Esophagus squamous epithelium (tissue), 5 donors: ENCODE results near the gene AP5S1. TPM values are rescaled to one million over a fixed set of nuclear protein-coding genes. Genes with fewer than 3 reads are reported as not detected.
A peak's percentile ranks its signal among the peaks of the same experiment; 100 is the strongest.
"Not testable (repeated sequence)": the region's sequence is repeated elsewhere in the genome, so short reads cannot be mapped to it uniquely, and the experiment has no call there.

Experiments
- DNase-seq: peaks from one replicate; lab custom pipeline; 2025; lab: John Stamatoyannopoulos, UW
- H3K27ac ChIP-seq, 4 donors: fragments of 200-600 bp; sonication (generic); one replicate each; pipeline ENCODE4 v1.5.1; 2016 to 2019; ENCODE audit warnings: mild to moderate bottlenecking in 1 of 4
- H3K27me3 ChIP-seq, 4 donors: fragments of 200-600 bp; sonication (generic); 1 replicate in 3 of 4; 2 replicates in 1 of 4; pipeline versions ENCODE4 v1.5.1 to v1.6.0; 2017 to 2021; ENCODE audit warnings: antibody characterized with exemption in 1 of 4
- H3K36me3 ChIP-seq, 3 donors: fragments of 200-600 bp; sonication (generic); one replicate each; pipeline ENCODE4 v1.5.1; 2016 to 2019
- H3K4me1 ChIP-seq, 3 donors: fragments of 200-600 bp; sonication (generic); one replicate each; pipeline ENCODE4 v1.5.1; 2017 to 2019
- H3K4me3 ChIP-seq, 4 donors: fragments of 200-600 bp; sonication (generic); 1 replicate in 3 of 4; 2 replicates in 1 of 4; pipeline ENCODE4 v1.5.1; 2016 to 2019; ENCODE audit warnings: mild to moderate bottlenecking in 2 of 4, moderate library complexity in 1 of 4
- H3K9me3 ChIP-seq, 3 donors: fragments of 200-600 bp; sonication (generic); one replicate each; pipeline ENCODE4 v1.5.1; 2016 to 2019
- CTCF ChIP-seq, 6 experiments: fragments of 450-650 bp in 4 of 6; fragments of 200-600 bp in 2 of 6; sonication (generic) in 2 of 6; IDR thresholded peaks; one replicate each; pipeline ENCODE4 v1.5.1; 2016 to 2019; ENCODE audit warnings: antibody characterized with exemption in 6 of 6, mild to moderate bottlenecking in 4 of 6, moderate library complexity in 4 of 6
- POLR2A ChIP-seq, 4 donors: fragments of 450-650 bp; IDR thresholded peaks; one replicate each; pipeline ENCODE4 v1.6.1; 2017; ENCODE audit warnings: antibody characterized with exemption in 4 of 4, mild to moderate bottlenecking in 4 of 4, moderate library complexity in 3 of 4
- WGBS, 2 donors: methylation state at CpG; one replicate each; pipeline ENCODE4 v1.1.5; 2018; 5-methylcytosine and 5-hydroxymethylcytosine counted together
- intact Hi-C: fragments of 100-400 bp; cut with DNase I; formaldehyde crosslinking; loops from one replicate; pipeline ENCODE4 v1.15.0; 2022
- total RNA-seq, 4 donors: library from RNA; depleted of rRNA; stranded (reverse); fragments of >200 nt; gene quantifications; one replicate each; pipeline ENCODE4 v1.1.0, GENCODE V29; 2016
- donor health status: DM: yes; HTN: yes; CAD: no.

The AP5S1 gene
- total RNA-seq, 4 donors from 2014 or later, result 5.8 to 12.8 (median 10.4) TPM

DNA sequence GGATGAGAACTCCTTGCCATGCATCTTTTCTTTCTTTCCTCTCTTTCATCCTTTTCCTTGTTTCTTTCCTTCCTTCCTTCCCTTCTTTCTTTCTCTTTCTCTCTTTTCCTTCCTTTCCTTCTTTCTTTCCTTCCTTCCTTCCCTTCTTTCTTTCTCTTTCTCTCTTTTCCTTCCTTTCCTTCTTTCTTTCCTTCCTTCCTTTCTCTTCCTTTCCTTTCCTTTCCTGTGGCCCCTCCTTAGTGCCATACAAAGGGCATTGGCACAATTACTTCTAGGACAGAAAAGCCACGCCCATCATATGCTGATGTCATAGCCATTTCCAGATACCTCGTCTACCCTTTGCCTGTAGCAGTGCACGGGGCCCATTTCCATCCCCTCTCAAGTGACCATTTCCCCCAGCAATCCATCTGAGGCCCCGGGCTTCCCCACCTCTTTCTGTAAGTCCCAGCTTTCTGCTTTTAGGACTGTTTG is 31.6 kb upstream of the AP5S1 start:
- H3K4me1 ChIP-seq, result peaks cover 24 to 48% (median 26%) of the 10 kb centered on the region in 3 donors
- no peak for DNase-seq
- H3K27ac ChIP-seq, result peak overlapping the region in 1 of 4 donors; percentile 28
- TF ChIP-seq CTCF (IDR thresholded peaks at IDR 0.05) (no peak), POLR2A (IDR thresholded peaks at IDR 0.05) (no peak)
- H3K36me3 ChIP-seq, result peaks cover 0 to 10% (median 0%) of the 10 kb centered on the region in 3 donors
- H3K27me3 ChIP-seq, result no peaks in the 10 kb centered on the region
- no peaks in the 10 kb centered on the region for H3K9me3 ChIP-seq
- intact Hi-C loops, result no loop called here
- WGBS, 2 donors, result 39 to 47% methylated on average over 4 of the region's 4 CpGs
- no peak overlapping the region for H3K4me3 ChIP-seq

GRCh38 chr20:3789201-3789600 is 31.1 kb upstream of the AP5S1 start:
- WGBS, 2 donors, result 90 to 95% methylated on average over 4 of the region's 4 CpGs
- DNase-seq, H3K9me3 ChIP-seq, intact Hi-C loops, H3K4me3 ChIP-seq, H3K27ac ChIP-seq, H3K36me3 ChIP-seq, H3K27me3 ChIP-seq: not testable (repeated sequence)
- H3K4me1 ChIP-seq, result peaks cover 19 to 44% (median 22%) of the 10 kb centered on the region in 3 donors

- intact Hi-C loops, H3K4me3 ChIP-seq, H3K27ac ChIP-seq, H3K9me3 ChIP-seq, H3K36me3 ChIP-seq, DNase-seq, H3K27me3 ChIP-seq: not testable (repeated sequence)
- 91% methylated on average over 1 of the region's 3 CpGs; no CpG with 5 or more reads in 1 of the 2 donors for WGBS, 2 donors
- peaks cover 27 to 48% (median 34%) of the 10 kb centered on the region in 3 donors for H3K4me1 ChIP-seq
Observed at GRCh38 chr20:3794168-3794567, 26.2 kb upstream of the AP5S1 start.

- H3K4me1 ChIP-seq, result peaks cover 32 to 55% (median 41%) of the 10 kb centered on the region in 3 donors
- peaks cover 0 to 10% (median 0%) of the 10 kb centered on the region in 3 donors for H3K36me3 ChIP-seq
- H3K4me3 ChIP-seq, result peak overlapping the region in 3 of 4 donors; percentile 63 to 78 (median 66)
- no peaks in the 10 kb centered on the region for H3K9me3 ChIP-seq
- intact Hi-C loops, result no loop called here
- peak overlapping the region; percentile 92 to 98 (median 97) for H3K27ac ChIP-seq
- no peak for DNase-seq
- TF ChIP-seq CTCF (IDR thresholded peaks at IDR 0.05) (no peak), POLR2A (IDR thresholded peaks at IDR 0.05) (no peak)
- WGBS, 2 donors, result 76 to 83% methylated on average over 7 to 15 of the region's 25 CpGs
- no peaks in the 10 kb centered on the region for H3K27me3 ChIP-seq
Observed at GRCh38 chr20:3794701-3795420, 25.5 kb upstream of the AP5S1 start.

DNA sequence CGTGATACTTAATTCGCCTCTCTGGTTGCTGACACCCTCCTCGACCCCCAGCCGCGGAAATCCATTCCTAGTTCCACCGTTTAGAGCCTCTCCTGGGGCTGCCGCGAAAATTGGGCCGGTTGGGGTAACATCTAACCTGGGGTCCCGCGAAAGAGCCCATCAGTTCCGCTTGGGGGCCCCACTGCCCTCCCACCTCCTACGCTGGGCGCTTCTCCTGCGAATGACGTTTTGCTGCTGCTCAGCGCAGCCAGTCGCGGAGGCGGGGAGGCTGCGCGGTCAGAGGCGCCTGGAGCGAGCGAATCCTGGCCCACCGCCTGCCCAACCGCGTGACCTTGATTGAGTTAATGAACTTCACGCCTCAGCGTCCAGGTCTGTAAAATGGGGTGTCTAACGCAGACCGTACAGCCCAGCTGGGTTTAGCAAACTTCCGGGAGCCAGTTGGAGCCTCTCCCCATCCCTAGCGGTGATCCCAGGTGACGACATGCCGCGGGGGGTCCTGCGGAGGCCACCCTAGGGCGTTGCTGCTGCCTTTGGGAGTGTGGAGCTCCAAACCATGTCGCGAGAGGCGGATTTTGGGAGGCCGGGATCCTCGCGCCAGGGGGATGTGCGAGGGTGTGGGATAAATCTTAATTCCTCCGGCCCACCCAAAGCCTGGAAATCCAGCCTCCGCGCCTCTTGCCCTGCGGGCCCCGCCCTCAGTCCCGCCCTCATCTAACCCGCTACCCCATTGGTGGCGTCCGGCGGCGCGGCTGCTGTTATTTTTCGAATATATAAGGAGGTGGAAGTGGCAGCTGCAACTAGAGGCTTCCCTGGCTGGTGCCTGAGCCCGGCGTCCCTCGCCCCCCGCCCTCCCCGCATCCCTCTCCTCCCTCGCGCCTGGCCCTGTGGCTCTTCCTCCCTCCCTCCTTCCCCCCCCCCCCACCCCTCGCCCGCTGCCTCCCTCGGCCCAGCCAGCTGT is 24.6 kb upstream of the AP5S1 start, which contains the start of gene CDC25B:
TSS of gene CDC25B (plus strand) at position 800 of the 958 bp plus-strand sequence. CDS start 222 bp downstream, outside the sequence.
- H3K4me1 ChIP-seq, result peaks cover 41 to 64% (median 47%) of the 10 kb centered on the region in 3 donors

More for the DNA sequence above, 24.6 kb upstream of the AP5S1 start, which contains the start of gene CDC25B:
- H3K9me3 ChIP-seq, result no peaks in the 10 kb centered on the region
- WGBS, 2 donors, result 2% methylated on average over 14 to 26 of the region's 69 CpGs
- H3K27ac ChIP-seq, result peak within 1 kb of the TSS; percentile 92 to 98 (median 97)
- peak in 2 of 4 donors; percentile 51 to 52 for TF ChIP-seq POLR2A (IDR thresholded peaks at IDR 0.05)
- TF ChIP-seq CTCF (IDR thresholded peaks at IDR 0.05), result peak; percentile 38 to 74 (median 60)
- H3K4me3 ChIP-seq, result peak within 1 kb of the TSS; percentile 49 to 78 (median 64)
- intact Hi-C loops, result no loop called here
- no peaks in the 10 kb centered on the region for H3K27me3 ChIP-seq
- H3K36me3 ChIP-seq, result peaks cover 0 to 16% (median 9%) of the 10 kb centered on the region in 3 donors
- DNase-seq, result peak; percentile 75
